GM12865 (cell line): ENCODE data around the gene ARVCF.

Experiments
- DNase-seq: peaks from one replicate; pipeline ENCODE4 v3.0.0; 2010; ENCODE audit warnings: low read depth
- H3K4me3 ChIP-seq: 2 replicates; pipeline ENCODE4 v1.5.1; 2011; ENCODE audit warnings: mild to moderate bottlenecking, low read depth, low read length, control low read depth
- CTCF ChIP-seq: IDR thresholded peaks from 2 replicates; pipeline ENCODE4 v1.5.1; 2011; ENCODE audit warnings: low read length, control low read depth, low read depth, inconsistent platforms; ENCODE audit not compliant: insufficient read depth; ENCODE audit errors: missing control alignments

Gene ARVCF

GRCh38 chr22:20025401-20026203 lies 9.0 kb upstream of the ARVCF start:
- no peak for TF ChIP-seq CTCF
- DNase-seq: no peak
- no peak overlapping the region for H3K4me3 ChIP-seq

- no peak for DNase-seq
- no peak overlapping the region for H3K4me3 ChIP-seq
- TF ChIP-seq CTCF: no peak
Measured at GRCh38 chr22:20024650-20025397, 8.2 kb upstream of the ARVCF start.

DNA sequence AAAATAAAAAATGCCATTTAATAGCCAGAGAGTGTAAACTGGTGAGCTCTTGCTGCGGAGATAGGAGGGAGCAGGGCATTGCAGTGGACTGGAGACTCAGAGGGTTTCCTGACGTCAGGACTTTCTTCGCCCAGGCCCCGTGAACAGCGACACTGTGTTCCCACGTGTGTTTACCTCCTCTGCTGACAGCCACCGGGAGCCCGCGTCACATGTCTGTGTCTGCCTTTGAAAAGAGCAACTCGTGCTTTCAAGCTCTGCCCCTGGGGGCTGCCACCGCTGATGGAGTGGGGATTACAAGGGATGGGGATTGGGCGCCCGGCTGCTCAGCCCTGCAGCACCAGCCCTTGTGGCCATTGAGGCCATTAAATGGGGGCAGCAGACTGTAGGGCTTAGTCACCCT lies 7.6 kb upstream of the ARVCF start:
- DNase-seq: no peak
- TF ChIP-seq CTCF: no peak
- no peak overlapping the region for H3K4me3 ChIP-seq

DNA sequence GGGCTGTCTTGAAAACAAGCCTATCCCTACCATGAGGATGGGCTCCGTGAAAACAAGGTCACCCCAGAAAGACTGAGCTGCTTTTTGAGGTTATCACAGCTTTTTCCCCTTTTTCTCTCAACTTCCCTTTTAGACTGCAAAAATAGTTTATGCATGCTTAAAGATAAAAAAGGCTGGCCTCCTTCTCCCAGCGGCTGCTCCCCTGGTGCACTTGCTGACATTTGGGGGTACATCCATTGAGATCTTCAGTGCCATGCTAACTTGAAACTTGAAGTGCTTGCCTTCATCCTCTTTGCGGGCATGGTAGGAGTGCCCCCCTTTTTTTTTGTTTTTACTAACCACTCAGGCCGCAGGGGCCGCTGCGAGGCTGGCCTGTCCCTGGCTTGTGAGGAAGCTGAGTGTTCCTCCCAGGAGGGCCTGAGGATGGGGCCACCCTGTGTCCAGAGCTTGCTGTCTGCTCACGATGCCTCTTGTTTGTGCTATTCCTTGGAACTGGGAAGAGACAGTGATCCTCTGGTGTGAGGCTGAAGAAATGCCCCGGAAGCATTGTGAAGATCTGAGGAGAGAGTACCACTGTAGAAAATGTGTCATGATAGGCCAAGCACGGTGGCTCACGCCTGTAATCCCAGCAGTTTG lies 6.5 kb upstream of the ARVCF start:
- H3K4me3 ChIP-seq: no peak overlapping the region
- TF ChIP-seq CTCF: no peak
- DNase-seq: no peak

DNA sequence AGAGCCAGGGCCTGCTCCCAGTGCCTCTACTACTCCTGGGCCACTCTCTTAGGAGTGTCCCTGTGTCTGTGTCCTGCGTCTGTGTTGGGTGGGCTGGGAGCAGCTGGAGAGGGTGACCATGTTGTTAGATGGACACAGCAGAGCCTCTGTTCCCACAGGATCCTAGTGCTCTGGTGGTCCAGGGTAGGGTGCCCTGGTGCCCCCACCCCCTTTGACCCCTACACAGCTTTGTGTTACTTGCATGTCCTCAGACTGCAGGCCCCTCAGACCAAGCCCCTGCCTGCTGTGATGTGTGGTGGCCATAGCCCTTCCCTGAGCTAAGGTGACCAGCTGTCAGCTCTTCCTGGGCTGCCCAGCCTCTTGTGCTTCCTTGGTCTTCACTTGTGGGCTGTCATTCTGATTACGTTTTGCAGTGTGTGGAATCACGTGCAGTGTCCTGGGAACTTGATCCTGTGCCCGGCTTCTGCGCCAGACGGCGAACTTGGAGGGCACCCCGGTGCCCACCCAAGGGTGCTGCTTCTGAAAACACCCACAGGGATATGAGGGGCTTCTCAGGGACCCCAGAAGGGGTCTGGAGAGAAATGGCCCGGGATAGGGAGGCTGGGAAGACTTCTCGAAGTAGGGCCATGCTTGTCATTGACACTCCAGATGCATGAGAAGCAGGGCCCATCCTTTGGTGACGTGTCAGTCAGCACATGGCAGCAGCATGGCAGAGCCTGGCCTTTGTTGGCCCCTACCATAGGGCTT lies 5.8 kb upstream of the ARVCF start:
- peak overlapping the region; percentile 95 for H3K4me3 ChIP-seq
- TF ChIP-seq CTCF: no peak
- no peak for DNase-seq
